ENCODE measurements around the gene CLCN4. TPM values are rescaled to one million over a fixed set of nuclear protein-coding genes. Genes with fewer than 3 reads are reported as not detected.

The CLCN4 gene
- polyA plus RNA-seq, 1 of the 3 experiments (the other 2 are of a cell fraction) = 1.1 TPM

DNA sequence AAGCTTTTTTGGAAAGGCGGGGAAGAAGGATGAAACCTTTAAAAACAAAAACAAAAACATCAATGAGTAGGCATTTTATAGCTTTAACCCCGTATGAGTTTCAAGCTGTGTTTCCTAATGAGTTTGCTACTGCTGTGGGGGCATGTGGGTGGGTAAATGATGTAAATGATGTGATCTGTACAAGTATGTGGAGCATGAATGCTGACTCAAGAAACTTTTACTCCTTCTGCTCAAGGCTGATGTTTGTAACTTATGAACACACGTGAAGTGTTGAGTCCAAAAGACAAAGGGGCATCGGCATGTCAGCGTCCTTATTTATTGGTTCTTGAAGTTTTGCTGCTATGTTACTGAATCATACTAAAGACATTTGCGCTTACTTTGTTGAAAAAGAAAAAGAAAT, 76.9 kb downstream of the CLCN4 start (continued):
- TF ChIP-seq, protein P1, sequence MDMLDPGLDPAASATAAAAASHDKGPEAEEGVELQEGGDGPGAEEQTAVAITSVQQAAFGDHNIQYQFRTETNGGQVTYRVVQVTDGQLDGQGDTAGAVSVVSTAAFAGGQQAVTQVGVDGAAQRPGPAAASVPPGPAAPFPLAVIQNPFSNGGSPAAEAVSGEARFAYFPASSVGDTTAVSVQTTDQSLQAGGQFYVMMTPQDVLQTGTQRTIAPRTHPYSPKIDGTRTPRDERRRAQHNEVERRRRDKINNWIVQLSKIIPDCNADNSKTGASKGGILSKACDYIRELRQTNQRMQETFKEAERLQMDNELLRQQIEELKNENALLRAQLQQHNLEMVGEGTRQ (IDR thresholded peaks at IDR 0.05; ENCODE audit: borderline replicate concordance, low read depth, low read length) = no peak
- TF ChIP-seq ELF1 (IDR thresholded peaks at IDR 0.05) = no peak

DNA sequence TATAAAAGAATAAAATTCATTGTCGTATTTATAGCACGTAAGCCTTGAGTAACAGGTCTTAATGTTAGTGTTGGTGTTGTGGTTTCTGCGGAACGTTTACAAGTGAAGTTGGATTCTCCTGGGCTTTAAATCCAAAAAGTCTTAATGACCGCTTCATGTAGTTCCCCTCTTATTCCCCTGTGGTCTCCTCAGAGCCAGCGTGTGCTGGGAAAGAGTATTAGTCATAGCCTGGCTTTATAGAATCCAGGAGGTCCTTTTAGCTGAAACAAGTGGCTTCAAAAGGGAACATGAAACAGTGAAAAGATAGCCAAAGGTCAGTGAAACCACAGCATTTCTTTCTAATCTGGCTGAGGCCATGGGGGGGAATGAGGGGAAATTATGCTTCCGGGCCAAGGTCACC, 79.1 kb downstream of the CLCN4 start:
- Histone ChIP-seq H3F3A (replicated peaks; ENCODE audit: insufficient read depth) (peaks cover 11% of the 10 kb centered on the region), H3K27ac (ENCODE audit: low read depth in 2 of 2, low read length in 1 of 2) (no peak overlapping the region; a peak in 1 of 4 replicates)

More for the DNA sequence above, 79.1 kb downstream of the CLCN4 start:
- ChIA-PET CTCF (no interaction called here), POLR2A (no interaction called here)
- Histone ChIP-seq H2AFZ (ENCODE audit: low read depth) (no peak overlapping the region), H4K20me1 (ENCODE audit: insufficient read depth) (no peaks in the 10 kb centered on the region), H3K4me1 (ENCODE audit: control insufficient read depth in 1 of 2, insufficient read depth in 2 of 2, low read depth in 1 of 2, low read length in 1 of 2) (peaks cover 4 to 7% of the 10 kb centered on the region in 2 experiments; a peak in 2 of 4 replicates), H3K9me2 (no peaks in the 10 kb centered on the region), H3K9ac (no peak overlapping the region), H3K4me3 (ENCODE audit: low read depth in 2 of 2, low read length in 1 of 2) (no peak overlapping the region), H3K27me3 (ENCODE audit: insufficient read depth) (no peaks in the 10 kb centered on the region), H3K79me2 (ENCODE audit: insufficient read depth) (no peaks in the 10 kb centered on the region), H3K36me3 (replicated peaks in 1 of 2; ENCODE audit: control insufficient read depth in 1 of 2, insufficient read depth in 2 of 2, low read length in 1 of 2) (no peaks in the 10 kb centered on the region), H3K9me3 (no peaks in the 10 kb centered on the region), H3K4me2 (no peak overlapping the region)
- peak; percentile 41; the same call in 1 of the 2 replicates for TF ChIP-seq TCF12 (IDR thresholded peaks at IDR 0.05)
- TF ChIP-seq RFX5 (IDR thresholded peaks at IDR 0.05; ENCODE audit: low read length) = no peak
- TF ChIP-seq FOSL2 (IDR thresholded peaks at IDR 0.05; ENCODE audit: borderline replicate concordance, low read depth) = 0 out of 2 replicates have a peak, but pooled peaks have one; percentile 3
- TF ChIP-seq, protein P2, sequence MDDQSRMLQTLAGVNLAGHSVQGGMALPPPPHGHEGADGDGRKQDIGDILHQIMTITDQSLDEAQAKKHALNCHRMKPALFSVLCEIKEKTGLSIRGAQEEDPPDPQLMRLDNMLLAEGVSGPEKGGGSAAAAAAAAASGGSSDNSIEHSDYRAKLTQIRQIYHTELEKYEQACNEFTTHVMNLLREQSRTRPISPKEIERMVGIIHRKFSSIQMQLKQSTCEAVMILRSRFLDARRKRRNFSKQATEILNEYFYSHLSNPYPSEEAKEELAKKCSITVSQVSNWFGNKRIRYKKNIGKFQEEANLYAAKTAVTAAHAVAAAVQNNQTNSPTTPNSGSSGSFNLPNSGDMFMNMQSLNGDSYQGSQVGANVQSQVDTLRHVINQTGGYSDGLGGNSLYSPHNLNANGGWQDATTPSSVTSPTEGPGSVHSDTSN (IDR thresholded peaks at IDR 0.05) = no peak
- TF ChIP-seq, protein P3, sequence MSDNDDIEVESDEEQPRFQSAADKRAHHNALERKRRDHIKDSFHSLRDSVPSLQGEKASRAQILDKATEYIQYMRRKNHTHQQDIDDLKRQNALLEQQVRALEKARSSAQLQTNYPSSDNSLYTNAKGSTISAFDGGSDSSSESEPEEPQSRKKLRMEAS (IDR thresholded peaks at IDR 0.05; ENCODE audit: low read depth) = no peak
- TF ChIP-seq, protein P4, sequence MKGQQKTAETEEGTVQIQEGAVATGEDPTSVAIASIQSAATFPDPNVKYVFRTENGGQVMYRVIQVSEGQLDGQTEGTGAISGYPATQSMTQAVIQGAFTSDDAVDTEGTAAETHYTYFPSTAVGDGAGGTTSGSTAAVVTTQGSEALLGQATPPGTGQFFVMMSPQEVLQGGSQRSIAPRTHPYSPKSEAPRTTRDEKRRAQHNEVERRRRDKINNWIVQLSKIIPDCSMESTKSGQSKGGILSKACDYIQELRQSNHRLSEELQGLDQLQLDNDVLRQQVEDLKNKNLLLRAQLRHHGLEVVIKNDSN (IDR thresholded peaks at IDR 0.05; ENCODE audit: borderline replicate concordance, low read depth) = no peak
- TF ChIP-seq ELF1 (IDR thresholded peaks at IDR 0.05) = no peak
- TF ChIP-seq, protein P5, sequence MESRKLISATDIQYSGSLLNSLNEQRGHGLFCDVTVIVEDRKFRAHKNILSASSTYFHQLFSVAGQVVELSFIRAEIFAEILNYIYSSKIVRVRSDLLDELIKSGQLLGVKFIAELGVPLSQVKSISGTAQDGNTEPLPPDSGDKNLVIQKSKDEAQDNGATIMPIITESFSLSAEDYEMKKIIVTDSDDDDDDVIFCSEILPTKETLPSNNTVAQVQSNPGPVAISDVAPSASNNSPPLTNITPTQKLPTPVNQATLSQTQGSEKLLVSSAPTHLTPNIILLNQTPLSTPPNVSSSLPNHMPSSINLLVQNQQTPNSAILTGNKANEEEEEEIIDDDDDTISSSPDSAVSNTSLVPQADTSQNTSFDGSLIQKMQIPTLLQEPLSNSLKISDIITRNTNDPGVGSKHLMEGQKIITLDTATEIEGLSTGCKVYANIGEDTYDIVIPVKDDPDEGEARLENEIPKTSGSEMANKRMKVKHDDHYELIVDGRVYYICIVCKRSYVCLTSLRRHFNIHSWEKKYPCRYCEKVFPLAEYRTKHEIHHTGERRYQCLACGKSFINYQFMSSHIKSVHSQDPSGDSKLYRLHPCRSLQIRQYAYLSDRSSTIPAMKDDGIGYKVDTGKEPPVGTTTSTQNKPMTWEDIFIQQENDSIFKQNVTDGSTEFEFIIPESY (IDR thresholded peaks at IDR 0.05; ENCODE audit: borderline replicate concordance, low read depth) = no peak
- TF ChIP-seq, protein P1 (IDR thresholded peaks at IDR 0.05; ENCODE audit: borderline replicate concordance, low read depth, low read length) = no peak
- no peak for TF ChIP-seq JUND (IDR thresholded peaks at IDR 0.05)
- TF ChIP-seq MEF2A (IDR thresholded peaks at IDR 0.05; ENCODE audit: borderline replicate concordance, low read depth) = no peak
- TF ChIP-seq, protein P6, sequence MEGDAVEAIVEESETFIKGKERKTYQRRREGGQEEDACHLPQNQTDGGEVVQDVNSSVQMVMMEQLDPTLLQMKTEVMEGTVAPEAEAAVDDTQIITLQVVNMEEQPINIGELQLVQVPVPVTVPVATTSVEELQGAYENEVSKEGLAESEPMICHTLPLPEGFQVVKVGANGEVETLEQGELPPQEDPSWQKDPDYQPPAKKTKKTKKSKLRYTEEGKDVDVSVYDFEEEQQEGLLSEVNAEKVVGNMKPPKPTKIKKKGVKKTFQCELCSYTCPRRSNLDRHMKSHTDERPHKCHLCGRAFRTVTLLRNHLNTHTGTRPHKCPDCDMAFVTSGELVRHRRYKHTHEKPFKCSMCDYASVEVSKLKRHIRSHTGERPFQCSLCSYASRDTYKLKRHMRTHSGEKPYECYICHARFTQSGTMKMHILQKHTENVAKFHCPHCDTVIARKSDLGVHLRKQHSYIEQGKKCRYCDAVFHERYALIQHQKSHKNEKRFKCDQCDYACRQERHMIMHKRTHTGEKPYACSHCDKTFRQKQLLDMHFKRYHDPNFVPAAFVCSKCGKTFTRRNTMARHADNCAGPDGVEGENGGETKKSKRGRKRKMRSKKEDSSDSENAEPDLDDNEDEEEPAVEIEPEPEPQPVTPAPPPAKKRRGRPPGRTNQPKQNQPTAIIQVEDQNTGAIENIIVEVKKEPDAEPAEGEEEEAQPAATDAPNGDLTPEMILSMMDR (IDR thresholded peaks at IDR 0.05) = no peak
- whole genome bisulfite sequencing (ENCODE audit: low lambda C conversion rate) = 52% methylated on average over 7 of the region's 7 CpGs
- DNase-seq = no peak

Data from SK-N-SH (cell line).